Tibial nerve (tissue), 4 donors: Measurements from ENCODE around the gene MAP2K2.

ENCODE experiments used
- EP300 ChIP-seq, 2 donors: sonication (generic); formaldehyde crosslinking; IDR thresholded peaks; one replicate each; pipeline ENCODE4 v1.6.1; 2017; ENCODE audit warnings: antibody characterized with exemption in 2 of 2, mild to moderate bottlenecking in 1 of 2
- POLR2A ChIP-seq, 2 donors: fragments of 450-650 bp; IDR thresholded peaks; one replicate each; pipeline ENCODE4 v1.6.1; 2017; ENCODE audit warnings: antibody characterized with exemption in 2 of 2, mild to moderate bottlenecking in 2 of 2, moderate library complexity in 2 of 2
- TF ChIP-seq, protein P1 (sequence below), 5 experiments: fragments of 200-600 bp in 3 of 5; fragments of 450-650 bp in 2 of 5; sonication (generic) in 3 of 5; IDR thresholded peaks; one replicate each; pipeline ENCODE4 v1.5.1; 2016 to 2019; ENCODE audit warnings: antibody characterized with exemption in 5 of 5, mild to moderate bottlenecking in 3 of 5, moderate library complexity in 2 of 5

DNA sequence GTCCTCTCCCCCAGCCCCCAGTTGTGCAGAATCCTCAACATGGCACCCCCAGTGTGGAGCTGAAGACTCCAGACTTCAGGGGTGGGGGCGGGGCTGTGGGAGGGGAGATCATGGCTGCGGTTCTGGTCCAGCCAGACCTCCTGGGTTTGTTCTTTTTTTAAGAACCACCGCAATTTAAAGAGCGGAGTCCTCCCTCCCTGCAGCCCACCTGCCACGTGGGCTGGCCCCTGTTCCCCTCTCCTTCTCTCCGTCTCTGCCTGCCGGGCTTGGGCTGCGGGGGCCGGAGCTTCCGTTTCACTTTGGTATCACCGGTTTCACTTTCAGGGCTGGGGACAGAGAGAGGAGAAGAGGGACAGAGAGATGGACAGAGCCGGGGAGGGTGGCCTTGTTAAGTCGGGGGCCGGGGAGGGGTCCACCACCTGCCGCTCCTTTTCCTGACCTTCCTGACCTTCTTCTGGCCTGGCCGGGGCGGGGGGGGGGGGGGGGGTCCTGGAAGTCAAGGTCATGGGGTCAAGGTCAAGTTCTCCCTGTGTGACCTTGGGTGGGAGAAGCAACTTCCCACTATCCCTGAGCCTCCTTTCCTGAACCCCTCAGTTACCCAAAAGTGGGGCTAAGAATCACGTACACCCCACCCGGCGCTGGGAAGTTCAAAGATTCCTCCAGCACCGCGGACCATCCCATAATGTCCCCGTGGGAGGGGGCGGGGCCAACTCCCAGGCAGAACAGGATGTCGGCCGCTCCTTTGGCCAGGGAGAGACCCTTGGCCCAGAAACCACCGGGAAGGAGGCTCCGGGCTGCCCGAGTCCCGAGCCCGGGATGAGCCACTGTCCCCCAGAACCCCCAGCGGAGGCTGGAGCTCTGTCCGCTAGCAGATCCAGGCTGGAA is 45.9 kb downstream of the MAP2K2 start:
- TF ChIP-seq, protein P1, sequence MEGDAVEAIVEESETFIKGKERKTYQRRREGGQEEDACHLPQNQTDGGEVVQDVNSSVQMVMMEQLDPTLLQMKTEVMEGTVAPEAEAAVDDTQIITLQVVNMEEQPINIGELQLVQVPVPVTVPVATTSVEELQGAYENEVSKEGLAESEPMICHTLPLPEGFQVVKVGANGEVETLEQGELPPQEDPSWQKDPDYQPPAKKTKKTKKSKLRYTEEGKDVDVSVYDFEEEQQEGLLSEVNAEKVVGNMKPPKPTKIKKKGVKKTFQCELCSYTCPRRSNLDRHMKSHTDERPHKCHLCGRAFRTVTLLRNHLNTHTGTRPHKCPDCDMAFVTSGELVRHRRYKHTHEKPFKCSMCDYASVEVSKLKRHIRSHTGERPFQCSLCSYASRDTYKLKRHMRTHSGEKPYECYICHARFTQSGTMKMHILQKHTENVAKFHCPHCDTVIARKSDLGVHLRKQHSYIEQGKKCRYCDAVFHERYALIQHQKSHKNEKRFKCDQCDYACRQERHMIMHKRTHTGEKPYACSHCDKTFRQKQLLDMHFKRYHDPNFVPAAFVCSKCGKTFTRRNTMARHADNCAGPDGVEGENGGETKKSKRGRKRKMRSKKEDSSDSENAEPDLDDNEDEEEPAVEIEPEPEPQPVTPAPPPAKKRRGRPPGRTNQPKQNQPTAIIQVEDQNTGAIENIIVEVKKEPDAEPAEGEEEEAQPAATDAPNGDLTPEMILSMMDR (IDR thresholded peaks at IDR 0.05): no peak
- TF ChIP-seq POLR2A (IDR thresholded peaks at IDR 0.05) (no peak), EP300 (IDR thresholded peaks at IDR 0.05) (no peak)
